ENCODE data around the gene NKG7. TPM values are rescaled to one million over a fixed set of nuclear protein-coding genes. Genes with fewer than 3 reads are reported as not detected.
A peak's percentile ranks its signal among the peaks of the same experiment; 100 is the strongest.

The NKG7 gene
- total RNA-seq, 1 donor: not detected

DNA sequence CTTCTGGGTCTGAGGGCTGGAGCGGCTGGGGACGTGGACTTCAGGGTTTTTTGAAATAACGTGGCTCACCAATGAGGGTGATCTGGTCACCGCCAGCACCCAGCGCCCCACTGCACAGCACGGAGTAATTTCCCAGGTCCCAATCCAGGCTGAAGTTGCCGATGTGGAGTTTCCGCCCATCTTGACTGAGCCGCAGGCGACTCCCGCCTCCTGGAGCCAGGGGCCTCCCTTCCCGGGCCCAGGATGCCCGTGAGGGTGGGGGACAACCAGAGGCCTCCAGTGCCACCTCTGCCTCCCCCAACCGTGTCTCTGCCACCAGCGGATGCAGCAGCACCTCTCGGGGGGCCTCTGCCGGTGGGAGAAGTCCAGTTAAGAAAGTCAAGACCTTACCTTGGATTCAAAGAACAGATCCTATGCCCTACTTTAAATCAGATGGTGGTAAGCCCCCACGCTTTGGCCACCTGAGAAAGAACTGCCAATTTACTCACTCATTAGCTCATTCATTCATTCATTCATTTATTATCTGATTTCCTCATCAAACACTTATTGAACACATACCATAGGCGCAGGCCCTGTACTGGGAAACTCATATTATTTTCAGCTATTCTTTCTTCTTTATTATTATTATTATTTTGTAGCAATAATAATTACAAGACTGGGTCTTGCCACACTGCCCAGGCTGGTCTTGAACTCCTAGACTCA lies 34.4 kb downstream of the NKG7 start:
- TF ChIP-seq CTCF (IDR thresholded peaks at IDR 0.05; ENCODE audit: extremely low read depth, low read depth, low read length): no peak
- H2AFZ ChIP-seq (ENCODE audit: low read length): no peak overlapping the region

GRCh38 chr19:51337141-51337860 lies 35.2 kb downstream of the NKG7 start:
- Histone ChIP-seq H3K36me3 (ENCODE audit: insufficient read depth, low read length) (no peaks in the 10 kb centered on the region), H3K27me3 (ENCODE audit: insufficient read depth, low read length) (no peaks in the 10 kb centered on the region), H2AFZ (ENCODE audit: low read length) (no peak overlapping the region), H3K79me2 (ENCODE audit: insufficient read depth, low read length) (no peaks in the 10 kb centered on the region), H3K27ac (ENCODE audit: low read depth, low read length) (no peak overlapping the region), H3K4me3 (ENCODE audit: insufficient read depth, low read length) (no peak overlapping the region), H3K4me2 (ENCODE audit: insufficient read depth, low read length) (no peak overlapping the region), H4K20me1 (ENCODE audit: insufficient read depth, low read length) (no peaks in the 10 kb centered on the region), H3K9me3 (ENCODE audit: low read depth, low read length) (no peaks in the 10 kb centered on the region), H3K4me1 (ENCODE audit: insufficient read depth, low read length) (peaks cover 9% of the 10 kb centered on the region)
- DNase-seq (ENCODE audit: insufficient read length, low spot score, missing footprints): peak; percentile 77
- no peak for TF ChIP-seq CTCF (IDR thresholded peaks at IDR 0.05; ENCODE audit: extremely low read depth, low read depth, low read length)

More for the DNA sequence above, 34.4 kb downstream of the NKG7 start:
- Histone ChIP-seq H4K20me1 (ENCODE audit: insufficient read depth, low read length) (no peaks in the 10 kb centered on the region), H3K27me3 (ENCODE audit: insufficient read depth, low read length) (no peaks in the 10 kb centered on the region), H3K4me1 (ENCODE audit: insufficient read depth, low read length) (peaks cover 9% of the 10 kb centered on the region), H3K4me2 (ENCODE audit: insufficient read depth, low read length) (no peak overlapping the region), H3K27ac (ENCODE audit: low read depth, low read length) (no peak overlapping the region), H3K79me2 (ENCODE audit: insufficient read depth, low read length) (no peaks in the 10 kb centered on the region), H3K4me3 (ENCODE audit: insufficient read depth, low read length) (no peak overlapping the region), H3K36me3 (ENCODE audit: insufficient read depth, low read length) (no peaks in the 10 kb centered on the region), H3K9me3 (ENCODE audit: low read depth, low read length) (no peaks in the 10 kb centered on the region)
- DNase-seq (ENCODE audit: insufficient read length, low spot score, missing footprints): peak; percentile 34

- H3K36me3 ChIP-seq (ENCODE audit: insufficient read depth, low read length): no peaks in the 10 kb centered on the region
- no peak overlapping the region for H3K27ac ChIP-seq (ENCODE audit: low read depth, low read length)
- peak; percentile 79 for DNase-seq (ENCODE audit: insufficient read length, low spot score, missing footprints)
- TF ChIP-seq CTCF (IDR thresholded peaks at IDR 0.05; ENCODE audit: extremely low read depth, low read depth, low read length): no peak
- no peaks in the 10 kb centered on the region for H3K79me2 ChIP-seq (ENCODE audit: insufficient read depth, low read length)
- no peaks in the 10 kb centered on the region for H3K9me3 ChIP-seq (ENCODE audit: low read depth, low read length)
- H3K4me2 ChIP-seq (ENCODE audit: insufficient read depth, low read length): no peak overlapping the region
- no peak overlapping the region for H3K4me3 ChIP-seq (ENCODE audit: insufficient read depth, low read length)
- no peaks in the 10 kb centered on the region for H3K27me3 ChIP-seq (ENCODE audit: insufficient read depth, low read length)
- no peaks in the 10 kb centered on the region for H4K20me1 ChIP-seq (ENCODE audit: insufficient read depth, low read length)
- H2AFZ ChIP-seq (ENCODE audit: low read length): no peak overlapping the region
- peaks cover 3% of the 10 kb centered on the region for H3K4me1 ChIP-seq (ENCODE audit: insufficient read depth, low read length)
Observed at GRCh38 chr19:51333836-51334460, 38.5 kb downstream of the NKG7 start.

- Histone ChIP-seq H3K4me3 (ENCODE audit: insufficient read depth, low read length) (no peak overlapping the region), H3K36me3 (ENCODE audit: insufficient read depth, low read length) (no peaks in the 10 kb centered on the region), H4K20me1 (ENCODE audit: insufficient read depth, low read length) (no peaks in the 10 kb centered on the region), H3K79me2 (ENCODE audit: insufficient read depth, low read length) (no peaks in the 10 kb centered on the region), H3K4me2 (ENCODE audit: insufficient read depth, low read length) (no peak overlapping the region), H3K4me1 (ENCODE audit: insufficient read depth, low read length) (no peaks in the 10 kb centered on the region), H3K27me3 (ENCODE audit: insufficient read depth, low read length) (peaks cover 4% of the 10 kb centered on the region), H3K9me3 (ENCODE audit: low read depth, low read length) (no peaks in the 10 kb centered on the region), H2AFZ (ENCODE audit: low read length) (no peak overlapping the region), H3K27ac (ENCODE audit: low read depth, low read length) (no peak overlapping the region)
- no peak for TF ChIP-seq CTCF (IDR thresholded peaks at IDR 0.05; ENCODE audit: extremely low read depth, low read depth, low read length)
- peak; percentile 69 for DNase-seq (ENCODE audit: insufficient read length, low spot score, missing footprints)
Observed at GRCh38 chr19:51331716-51332115, 40.7 kb downstream of the NKG7 start.
